Measurements from ENCODE around the gene CMC1. TPM values are rescaled to one million over a fixed set of nuclear protein-coding genes. Genes with fewer than 3 reads are reported as not detected.
"Not testable (repeated sequence)": the region's sequence is repeated elsewhere in the genome, so short reads cannot be mapped to it uniquely, and the experiment has no call there.

Gene CMC1
- polyA plus RNA-seq, 2 of the 4 experiments (the other 2 are of a cell fraction) = 56.9 to 76.7 TPM

DNA sequence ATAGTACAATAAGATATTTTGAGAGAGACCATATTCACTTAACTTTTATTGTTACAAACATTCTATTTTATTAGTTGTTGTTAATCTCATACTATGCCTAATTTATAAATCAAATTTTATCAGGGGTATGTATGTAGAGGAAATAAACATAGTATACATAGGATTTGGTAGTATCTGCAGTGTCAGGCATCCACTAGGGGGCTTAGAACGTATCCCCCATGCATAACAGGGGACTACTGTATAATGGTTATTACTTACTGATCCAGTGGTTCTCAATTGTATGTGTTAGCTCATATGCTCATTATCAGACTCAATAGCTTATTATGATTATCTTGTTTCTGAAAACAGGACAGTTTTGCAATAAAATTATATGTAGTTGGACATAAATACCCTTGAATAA lies 27.6 kb downstream of the CMC1 start (continued):
- TF ChIP-seq REST (IDR thresholded peaks at IDR 0.05) = no peak

DNA sequence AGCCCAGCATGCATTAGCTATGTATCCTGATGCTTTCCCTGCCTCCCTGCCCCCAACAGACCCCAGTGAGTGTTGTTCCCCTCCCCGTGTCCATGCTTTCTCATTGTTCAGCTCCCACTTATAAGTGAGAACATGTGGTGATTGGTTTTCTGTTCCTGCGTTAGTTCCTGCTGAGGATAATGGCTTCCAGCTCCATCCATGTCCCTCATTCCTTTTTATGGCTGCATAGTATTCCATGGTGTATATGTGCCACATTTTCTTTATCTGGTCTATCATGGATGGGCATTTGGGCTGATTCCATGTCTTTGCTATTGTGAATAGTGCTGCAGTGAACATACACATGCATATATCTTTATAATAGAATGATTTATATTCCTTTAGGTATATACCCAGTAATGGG lies 28.5 kb downstream of the CMC1 start:
- CTCF ChIA-PET = interaction anchor here (0.6 to 1.8 kb wide), 4 partner anchors 8 to 558 kb away, joined by 3 to 4 read pairs (median 4); partner anchors contain the start of gene EOMES
- H3K4me2 ChIP-seq; H3K27ac ChIP-seq; FAIRE-seq; DNase-seq (ENCODE audit: low read depth in 1 of 2, low spot score in 1 of 2); ATAC-seq; H3K4me1 ChIP-seq; H3K4me3 ChIP-seq; POLR2A ChIA-PET; H3K9me3 ChIP-seq: not testable (repeated sequence)
- 89% methylated on average over 2 of the region's 2 CpGs for WGBS (ENCODE audit: missing lambda C conversion rate)

GRCh38 chr3:28273837-28274236 lies 32.4 kb downstream of the CMC1 start:
- no peak for FAIRE-seq
- POLR2A ChIA-PET = no interaction called here

DNA sequence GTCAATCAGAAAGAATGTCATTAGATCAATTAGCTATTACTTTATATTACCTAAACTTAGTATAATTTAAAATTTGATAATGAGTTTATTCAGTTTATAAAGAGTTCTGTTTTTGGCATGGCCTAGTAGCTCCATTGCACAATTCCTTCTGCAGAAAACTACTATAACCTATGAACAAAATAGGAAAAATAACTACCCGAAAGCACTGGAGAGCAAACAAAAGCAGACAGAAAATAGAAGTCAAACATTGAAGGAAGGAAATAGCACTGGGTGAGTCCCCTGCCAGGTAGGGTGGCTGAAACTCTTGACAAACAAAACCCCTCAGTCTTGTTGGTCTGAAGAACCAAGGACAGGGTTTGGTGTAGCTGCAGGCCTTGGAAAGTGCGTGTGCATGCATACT lies 37.5 kb downstream of the CMC1 start:
- DNase-seq (ENCODE audit: low read depth in 1 of 2, low spot score in 1 of 2) (no peak), ATAC-seq (no peak), FAIRE-seq (no peak)
- no peak for TF ChIP-seq JUN (IDR thresholded peaks at IDR 0.05)
- TF ChIP-seq, protein P1, sequence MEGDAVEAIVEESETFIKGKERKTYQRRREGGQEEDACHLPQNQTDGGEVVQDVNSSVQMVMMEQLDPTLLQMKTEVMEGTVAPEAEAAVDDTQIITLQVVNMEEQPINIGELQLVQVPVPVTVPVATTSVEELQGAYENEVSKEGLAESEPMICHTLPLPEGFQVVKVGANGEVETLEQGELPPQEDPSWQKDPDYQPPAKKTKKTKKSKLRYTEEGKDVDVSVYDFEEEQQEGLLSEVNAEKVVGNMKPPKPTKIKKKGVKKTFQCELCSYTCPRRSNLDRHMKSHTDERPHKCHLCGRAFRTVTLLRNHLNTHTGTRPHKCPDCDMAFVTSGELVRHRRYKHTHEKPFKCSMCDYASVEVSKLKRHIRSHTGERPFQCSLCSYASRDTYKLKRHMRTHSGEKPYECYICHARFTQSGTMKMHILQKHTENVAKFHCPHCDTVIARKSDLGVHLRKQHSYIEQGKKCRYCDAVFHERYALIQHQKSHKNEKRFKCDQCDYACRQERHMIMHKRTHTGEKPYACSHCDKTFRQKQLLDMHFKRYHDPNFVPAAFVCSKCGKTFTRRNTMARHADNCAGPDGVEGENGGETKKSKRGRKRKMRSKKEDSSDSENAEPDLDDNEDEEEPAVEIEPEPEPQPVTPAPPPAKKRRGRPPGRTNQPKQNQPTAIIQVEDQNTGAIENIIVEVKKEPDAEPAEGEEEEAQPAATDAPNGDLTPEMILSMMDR (IDR thresholded peaks at IDR 0.05) = no peak
- no peak for TF ChIP-seq ELK1 (IDR thresholded peaks at IDR 0.05; ENCODE audit: low read depth, low read length)
- no peak for TF ChIP-seq CHD4 (IDR thresholded peaks at IDR 0.05; ENCODE audit: borderline replicate concordance)
- TF ChIP-seq ESRRA (IDR thresholded peaks at IDR 0.05; ENCODE audit: borderline replicate concordance, low read length) = no peak
- 89% methylated on average over 2 of the region's 2 CpGs for WGBS (ENCODE audit: missing lambda C conversion rate)
- CTCF ChIA-PET = interaction anchor here (0.7 kb wide), 1 partner anchor 21 kb away, joined by 5 read pairs; no protein-coding TSS in a partner anchor
- Histone ChIP-seq H3K4me2 (no peak overlapping the region), H3K4me1 (no peaks in the 10 kb centered on the region), H3K4me3 (no peak overlapping the region), H3K9me3 (no peaks in the 10 kb centered on the region), H3K27ac (no peak overlapping the region)
- POLR2A ChIA-PET = no interaction called here

More at GRCh38 chr3:28273837-28274236, 32.4 kb downstream of the CMC1 start:
- no peak overlapping the region for H3K27ac ChIP-seq
- no peak overlapping the region for H3K4me2 ChIP-seq
- DNase-seq (ENCODE audit: low read depth in 1 of 2, low spot score in 1 of 2) = no peak
- TF ChIP-seq MAZ (IDR thresholded peaks at IDR 0.05; ENCODE audit: borderline replicate concordance, low read depth, low read length) (no peak), EHF (CRISPR knock-in tag; IDR thresholded peaks at IDR 0.05) (no peak), RARB (CRISPR knock-in tag; IDR thresholded peaks at IDR 0.05) (no peak), ZSCAN20 (CRISPR knock-in tag; IDR thresholded peaks at IDR 0.05) (no peak), ZFP36 (IDR thresholded peaks at IDR 0.05; ENCODE audit: borderline replicate concordance, partially characterized antibody) (no peak), TFCP2L1 (CRISPR knock-in tag; IDR thresholded peaks at IDR 0.05) (no peak), SMC3 (IDR thresholded peaks at IDR 0.05) (no peak), FOXS1 (CRISPR knock-in tag; IDR thresholded peaks at IDR 0.05) (no peak), FOSL2 (IDR thresholded peaks at IDR 0.05) (no peak), FOSL2 (CRISPR knock-in tag; IDR thresholded peaks at IDR 0.05) (no peak), HOXB13 (CRISPR knock-in tag; IDR thresholded peaks at IDR 0.05; ENCODE audit: low read depth) (no peak), NFE2L2 (conservative IDR thresholded peaks at IDR 0.05; ENCODE audit: low read length) (no peak), KDM1A (IDR thresholded peaks at IDR 0.05; ENCODE audit: low read depth) (no peak), POLR2A (IDR thresholded peaks at IDR 0.05; ENCODE audit: low read length) (no peak)
- H3K9me3 ChIP-seq = peaks cover 10% of the 10 kb centered on the region
- H3K4me1 ChIP-seq = no peaks in the 10 kb centered on the region
- CTCF ChIA-PET = interaction anchor here (1.8 kb wide), 1 partner anchor 552 kb away, joined by 9 read pairs; the partner anchor contains the start of gene EOMES
- H3K4me3 ChIP-seq = no peak overlapping the region
- no peak for ATAC-seq

All from A549 (cell line).